ENCODE data around the gene PAQR5.
"Not testable (repeated sequence)": the region's sequence is repeated elsewhere in the genome, so short reads cannot be mapped to it uniquely, and the experiment has no call there.

Gene PAQR5

GRCh38 chr15:69293741-69294615, 4.7 kb upstream of the PAQR5 start:
- no peak for DNase-seq (ENCODE audit: low read depth in 2 of 2)

GRCh38 chr15:69296606-69297005, 2.1 kb upstream of the PAQR5 start:
- no peak for DNase-seq (ENCODE audit: low read depth in 2 of 2)

- DNase-seq (ENCODE audit: low read depth in 2 of 2): no peak
These were observed 914 bp upstream of the PAQR5 start for GRCh38 chr15:69297642-69298353.

GRCh38 chr15:69298354-69298696, 387 bp upstream of the PAQR5 start:
- DNase-seq (ENCODE audit: low read depth in 2 of 2): no peak

- DNase-seq (ENCODE audit: low read depth in 2 of 2): no peak
These were observed 757 bp downstream of the PAQR5 start for GRCh38 chr15:69299451-69299886.

- no peak for DNase-seq (ENCODE audit: low read depth in 2 of 2)
These were observed 1.4 kb downstream of the PAQR5 start for GRCh38 chr15:69299943-69300588.

- DNase-seq (ENCODE audit: low read depth in 2 of 2): not testable (repeated sequence)
These were observed 2.4 kb downstream of the PAQR5 start for GRCh38 chr15:69301101-69301500.

GRCh38 chr15:69302087-69302486, 3.4 kb downstream of the PAQR5 start:
- not testable (repeated sequence) for DNase-seq (ENCODE audit: low read depth in 2 of 2)

GRCh38 chr15:69302929-69303328, 4.2 kb downstream of the PAQR5 start:
- no peak for DNase-seq (ENCODE audit: low read depth in 2 of 2)

GRCh38 chr15:69303337-69304181, 4.8 kb downstream of the PAQR5 start:
- no peak for DNase-seq (ENCODE audit: low read depth in 2 of 2)

GRCh38 chr15:69304182-69304545, 5.5 kb downstream of the PAQR5 start:
- DNase-seq (ENCODE audit: low read depth in 2 of 2): no peak

GRCh38 chr15:69305204-69305931, 6.7 kb downstream of the PAQR5 start:
- peak in 1 of 2 experiments; percentile 17 for DNase-seq (ENCODE audit: low read depth in 2 of 2)

- no peak for DNase-seq (ENCODE audit: low read depth in 2 of 2)
These were observed 7.3 kb downstream of the PAQR5 start for GRCh38 chr15:69305933-69306568.

- DNase-seq (ENCODE audit: low read depth in 2 of 2): no peak
These were observed 9.2 kb downstream of the PAQR5 start for GRCh38 chr15:69307939-69308338.

GRCh38 chr15:69308949-69309348, 10.2 kb downstream of the PAQR5 start:
- no peak for DNase-seq (ENCODE audit: low read depth in 2 of 2)

- DNase-seq (ENCODE audit: low read depth in 2 of 2): no peak
These were observed 12.6 kb downstream of the PAQR5 start for GRCh38 chr15:69311319-69311721.

- DNase-seq (ENCODE audit: low read depth in 2 of 2): no peak
These were observed 14.8 kb downstream of the PAQR5 start for GRCh38 chr15:69313432-69314000.

GRCh38 chr15:69314131-69314530, 15.4 kb downstream of the PAQR5 start:
- no peak for DNase-seq (ENCODE audit: low read depth in 2 of 2)

- no peak for DNase-seq (ENCODE audit: low read depth in 2 of 2)
These were observed 16.0 kb downstream of the PAQR5 start for GRCh38 chr15:69314736-69315135.

Data from fibroblast of skin of left biceps (primary cell).